Measurements from ENCODE around the gene PCDHAC1.
A peak's percentile ranks its signal among the peaks of the same experiment; 100 is the strongest.

The PCDHAC1 gene

GRCh38 chr5:140923601-140924000 lies 2.5 kb upstream of the PCDHAC1 start:
- H3K27me3 ChIP-seq (ENCODE audit: control insufficient read depth, insufficient read depth, low read length, poor library complexity, severe bottlenecking): peaks cover 35% of the 10 kb centered on the region
- H3K36me3 ChIP-seq (ENCODE audit: control insufficient read depth, insufficient read depth, low read length): no peaks in the 10 kb centered on the region
- no peaks in the 10 kb centered on the region for H3K9me3 ChIP-seq (ENCODE audit: control insufficient read depth, low read length)
- no peak overlapping the region for H3K27ac ChIP-seq (ENCODE audit: insufficient read depth, low read depth, low read length, poor library complexity, severe bottlenecking)
- no peak overlapping the region for H3K4me3 ChIP-seq (ENCODE audit: insufficient read depth, low read depth, low read length)
- 93 to 94% methylated on average over 3 to 4 of the region's 4 CpGs for WGBS, 2 experiments
- H3K4me1 ChIP-seq (ENCODE audit: control insufficient read depth, insufficient read depth, low read length): no peaks in the 10 kb centered on the region

DNA sequence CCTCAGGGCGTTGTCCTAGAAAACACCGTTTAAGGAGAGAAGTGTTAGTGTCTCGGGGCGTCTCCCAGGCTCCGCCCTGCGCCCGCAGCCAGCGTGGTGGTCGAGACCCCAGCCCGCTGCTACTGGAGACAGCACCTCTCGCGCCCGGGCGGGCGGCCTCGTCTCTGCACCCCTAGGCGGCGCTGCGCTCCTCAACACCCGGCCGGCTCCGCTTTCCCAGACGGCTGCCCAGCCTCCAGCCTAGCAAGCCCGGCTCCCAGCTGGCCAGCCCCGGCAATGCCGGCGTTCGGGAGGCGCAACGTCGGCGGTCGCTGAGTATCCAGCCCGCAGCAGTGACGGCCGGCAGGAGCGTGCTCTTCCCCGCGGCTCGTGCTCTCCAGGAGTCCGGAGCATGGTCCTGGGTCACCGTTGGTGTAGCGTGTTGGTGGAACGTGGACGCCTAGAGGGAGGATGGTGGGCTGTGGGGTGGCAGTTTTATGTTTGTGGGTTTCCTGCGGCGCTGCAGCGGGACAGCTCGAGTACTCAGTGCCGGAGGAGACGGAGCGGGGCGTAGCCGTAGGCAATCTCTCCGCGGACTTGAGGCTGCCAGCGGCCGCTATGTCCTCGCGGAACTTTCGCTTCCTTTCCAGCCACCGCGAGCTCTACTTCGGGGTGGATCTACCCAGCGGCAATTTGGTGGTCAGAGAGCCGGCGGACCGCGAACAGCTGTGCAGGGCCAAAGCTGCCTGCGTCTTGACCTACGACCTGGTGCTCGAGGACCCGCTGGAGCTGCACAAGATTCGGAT lies 536 bp downstream of the PCDHAC1 start:
- H3K27ac ChIP-seq (ENCODE audit: insufficient read depth, low read depth, low read length, poor library complexity, severe bottlenecking): no peak overlapping the region
- H3K4me3 ChIP-seq (ENCODE audit: insufficient read depth, low read depth, low read length): peak overlapping the region; percentile 46
- WGBS, 2 experiments: 3 to 4% methylated on average over 74 of the region's 74 CpGs
- H3K36me3 ChIP-seq (ENCODE audit: control insufficient read depth, insufficient read depth, low read length): no peaks in the 10 kb centered on the region
- no peaks in the 10 kb centered on the region for H3K4me1 ChIP-seq (ENCODE audit: control insufficient read depth, insufficient read depth, low read length)
- no peaks in the 10 kb centered on the region for H3K9me3 ChIP-seq (ENCODE audit: control insufficient read depth, low read length)
- H3K27me3 ChIP-seq (ENCODE audit: control insufficient read depth, insufficient read depth, low read length, poor library complexity, severe bottlenecking): peaks cover 41% of the 10 kb centered on the region

GRCh38 chr5:140927228-140927573 lies 1.1 kb downstream of the PCDHAC1 start:
- Histone ChIP-seq H3K27me3 (ENCODE audit: control insufficient read depth, insufficient read depth, low read length, poor library complexity, severe bottlenecking) (peaks cover 41% of the 10 kb centered on the region), H3K27ac (ENCODE audit: insufficient read depth, low read depth, low read length, poor library complexity, severe bottlenecking) (no peak overlapping the region), H3K9me3 (ENCODE audit: control insufficient read depth, low read length) (no peaks in the 10 kb centered on the region), H3K4me1 (ENCODE audit: control insufficient read depth, insufficient read depth, low read length) (no peaks in the 10 kb centered on the region), H3K36me3 (ENCODE audit: control insufficient read depth, insufficient read depth, low read length) (no peaks in the 10 kb centered on the region), H3K4me3 (ENCODE audit: insufficient read depth, low read depth, low read length) (peak overlapping the region; percentile 46)
- whole genome bisulfite sequencing, 2 experiments: 37 to 49% methylated on average over 26 of the region's 26 CpGs

- Histone ChIP-seq H3K4me1 (ENCODE audit: control insufficient read depth, insufficient read depth, low read length) (no peaks in the 10 kb centered on the region), H3K27ac (ENCODE audit: insufficient read depth, low read depth, low read length, poor library complexity, severe bottlenecking) (no peak overlapping the region), H3K4me3 (ENCODE audit: insufficient read depth, low read depth, low read length) (no peak overlapping the region), H3K36me3 (ENCODE audit: control insufficient read depth, insufficient read depth, low read length) (no peaks in the 10 kb centered on the region), H3K9me3 (ENCODE audit: control insufficient read depth, low read length) (no peaks in the 10 kb centered on the region), H3K27me3 (ENCODE audit: control insufficient read depth, insufficient read depth, low read length, poor library complexity, severe bottlenecking) (no peaks in the 10 kb centered on the region)
- WGBS, 2 experiments: 92 to 93% methylated on average over 4 of the region's 4 CpGs
Observed at GRCh38 chr5:140934964-140935606, 9.0 kb downstream of the PCDHAC1 start.

DNA sequence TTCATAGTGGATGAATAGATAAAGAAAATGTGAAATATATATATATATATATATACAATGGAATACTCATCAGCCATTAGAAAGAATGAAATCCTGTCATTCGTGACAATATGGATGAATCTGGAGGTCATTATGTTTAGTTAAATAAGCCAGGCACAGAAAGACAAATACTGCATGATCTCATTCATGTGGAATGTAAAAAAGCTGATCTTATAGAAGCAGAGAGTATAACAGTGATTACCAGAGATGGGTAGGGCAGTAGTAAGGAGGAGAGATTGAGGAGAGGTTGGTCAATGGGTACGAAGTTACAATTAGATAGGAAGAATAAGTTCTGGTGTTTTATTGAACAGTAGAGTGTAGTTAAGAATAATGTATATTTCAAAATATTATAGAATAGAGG lies 20.5 kb downstream of the PCDHAC1 start:
- H3K4me1 ChIP-seq (ENCODE audit: control insufficient read depth, insufficient read depth, low read length): no peaks in the 10 kb centered on the region
- 74 to 80% methylated on average over 2 of the region's 2 CpGs for WGBS, 2 experiments
- no peaks in the 10 kb centered on the region for H3K9me3 ChIP-seq (ENCODE audit: control insufficient read depth, low read length)
- H3K27me3 ChIP-seq (ENCODE audit: control insufficient read depth, insufficient read depth, low read length, poor library complexity, severe bottlenecking): no peaks in the 10 kb centered on the region
- H3K36me3 ChIP-seq (ENCODE audit: control insufficient read depth, insufficient read depth, low read length): no peaks in the 10 kb centered on the region
- H3K27ac ChIP-seq (ENCODE audit: insufficient read depth, low read depth, low read length, poor library complexity, severe bottlenecking): no peak overlapping the region
- no peak overlapping the region for H3K4me3 ChIP-seq (ENCODE audit: insufficient read depth, low read depth, low read length)

DNA sequence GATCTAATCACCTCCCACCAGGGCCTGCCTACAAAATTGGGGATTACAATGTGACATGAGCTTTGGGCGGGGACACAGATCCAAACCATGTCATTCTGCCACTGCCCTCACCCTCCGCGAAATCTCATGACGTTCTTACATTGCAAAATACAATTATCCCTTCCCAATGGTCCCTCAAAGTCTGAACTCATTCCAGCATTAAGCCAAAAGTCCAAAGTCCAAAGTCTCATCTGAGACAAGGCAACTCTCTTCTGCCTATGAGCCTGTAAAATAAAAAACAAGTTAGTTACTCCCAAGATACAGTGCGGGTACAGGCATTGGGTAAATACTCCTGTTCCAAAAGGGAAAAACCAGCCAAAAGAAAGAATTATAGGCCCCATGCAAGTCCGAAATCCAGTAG lies 25.5 kb downstream of the PCDHAC1 start:
- Histone ChIP-seq H3K27me3 (ENCODE audit: control insufficient read depth, insufficient read depth, low read length, poor library complexity, severe bottlenecking) (no peaks in the 10 kb centered on the region), H3K36me3 (ENCODE audit: control insufficient read depth, insufficient read depth, low read length) (no peaks in the 10 kb centered on the region), H3K4me3 (ENCODE audit: insufficient read depth, low read depth, low read length) (no peak overlapping the region), H3K27ac (ENCODE audit: insufficient read depth, low read depth, low read length, poor library complexity, severe bottlenecking) (no peak overlapping the region), H3K9me3 (ENCODE audit: control insufficient read depth, low read length) (no peaks in the 10 kb centered on the region), H3K4me1 (ENCODE audit: control insufficient read depth, insufficient read depth, low read length) (no peaks in the 10 kb centered on the region)
- WGBS, 2 experiments: 75 to 84% methylated on average over 6 of the region's 6 CpGs

DNA sequence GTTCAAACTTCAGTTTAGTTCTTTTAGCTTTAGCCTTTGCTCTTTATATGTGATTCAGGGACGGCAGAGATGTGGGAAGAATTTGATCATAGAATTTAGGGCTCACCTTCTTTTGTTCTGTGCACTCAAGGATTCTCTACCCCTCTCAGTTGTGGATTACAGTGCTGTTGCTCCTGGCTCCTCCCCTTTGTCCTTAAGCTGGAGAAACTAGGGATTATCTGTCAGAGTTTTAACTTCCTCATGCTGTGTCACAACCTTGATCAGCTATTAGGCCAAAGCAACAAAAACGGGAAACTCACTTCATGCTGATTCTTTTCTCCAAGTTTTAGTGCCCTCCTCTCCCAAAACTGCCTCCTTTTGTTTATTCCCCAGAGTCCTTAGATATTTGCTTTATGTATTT lies 27.1 kb downstream of the PCDHAC1 start:
- no peaks in the 10 kb centered on the region for H3K4me1 ChIP-seq (ENCODE audit: control insufficient read depth, insufficient read depth, low read length)
- H3K9me3 ChIP-seq (ENCODE audit: control insufficient read depth, low read length): no peaks in the 10 kb centered on the region
- H3K4me3 ChIP-seq (ENCODE audit: insufficient read depth, low read depth, low read length): no peak overlapping the region
- no peaks in the 10 kb centered on the region for H3K27me3 ChIP-seq (ENCODE audit: control insufficient read depth, insufficient read depth, low read length, poor library complexity, severe bottlenecking)
- WGBS, 2 experiments: 53 to 60% methylated on average over 2 of the region's 2 CpGs
- H3K27ac ChIP-seq (ENCODE audit: insufficient read depth, low read depth, low read length, poor library complexity, severe bottlenecking): no peak overlapping the region
- no peaks in the 10 kb centered on the region for H3K36me3 ChIP-seq (ENCODE audit: control insufficient read depth, insufficient read depth, low read length)

- H3K27me3 ChIP-seq (ENCODE audit: control insufficient read depth, insufficient read depth, low read length, poor library complexity, severe bottlenecking): peaks cover 31% of the 10 kb centered on the region
- no peaks in the 10 kb centered on the region for H3K36me3 ChIP-seq (ENCODE audit: control insufficient read depth, insufficient read depth, low read length)
- peaks cover 6% of the 10 kb centered on the region for H3K4me1 ChIP-seq (ENCODE audit: control insufficient read depth, insufficient read depth, low read length)
- no peaks in the 10 kb centered on the region for H3K9me3 ChIP-seq (ENCODE audit: control insufficient read depth, low read length)
- 90 to 100% methylated on average over 1 of the region's 1 CpG for whole genome bisulfite sequencing, 2 experiments
- H3K4me3 ChIP-seq (ENCODE audit: insufficient read depth, low read depth, low read length): no peak overlapping the region
- H3K27ac ChIP-seq (ENCODE audit: insufficient read depth, low read depth, low read length, poor library complexity, severe bottlenecking): no peak overlapping the region
Observed at GRCh38 chr5:140962190-140962589, 36.1 kb downstream of the PCDHAC1 start.

- Histone ChIP-seq H3K4me1 (ENCODE audit: control insufficient read depth, insufficient read depth, low read length) (peaks cover 6% of the 10 kb centered on the region), H3K27ac (ENCODE audit: insufficient read depth, low read depth, low read length, poor library complexity, severe bottlenecking) (no peak overlapping the region), H3K27me3 (ENCODE audit: control insufficient read depth, insufficient read depth, low read length, poor library complexity, severe bottlenecking) (peaks cover 48% of the 10 kb centered on the region), H3K9me3 (ENCODE audit: control insufficient read depth, low read length) (no peaks in the 10 kb centered on the region), H3K4me3 (ENCODE audit: insufficient read depth, low read depth, low read length) (no peak overlapping the region), H3K36me3 (ENCODE audit: control insufficient read depth, insufficient read depth, low read length) (no peaks in the 10 kb centered on the region)
- 80 to 100% methylated on average over 1 to 3 of the region's 3 CpGs for WGBS, 2 experiments
Observed at GRCh38 chr5:140964356-140964755, 38.3 kb downstream of the PCDHAC1 start.

- peaks cover 6% of the 10 kb centered on the region for H3K4me1 ChIP-seq (ENCODE audit: control insufficient read depth, insufficient read depth, low read length)
- H3K36me3 ChIP-seq (ENCODE audit: control insufficient read depth, insufficient read depth, low read length): no peaks in the 10 kb centered on the region
- H3K4me3 ChIP-seq (ENCODE audit: insufficient read depth, low read depth, low read length): peak overlapping the region; percentile 47
- H3K9me3 ChIP-seq (ENCODE audit: control insufficient read depth, low read length): no peaks in the 10 kb centered on the region
- H3K27me3 ChIP-seq (ENCODE audit: control insufficient read depth, insufficient read depth, low read length, poor library complexity, severe bottlenecking): peaks cover 48% of the 10 kb centered on the region
- H3K27ac ChIP-seq (ENCODE audit: insufficient read depth, low read depth, low read length, poor library complexity, severe bottlenecking): no peak overlapping the region
- WGBS, 2 experiments: 0 to 2% methylated on average over 9 of the region's 9 CpGs
Observed at GRCh38 chr5:140965905-140966292, 39.8 kb downstream of the PCDHAC1 start.
